HepG2 (cell line): ENCODE data around the gene BPIFA2. TPM values are rescaled to one million over a fixed set of nuclear protein-coding genes. Genes with fewer than 3 reads are reported as not detected.

ENCODE experiments used
- ARID3A ChIP-seq: IDR thresholded peaks from 2 replicates; pipeline ENCODE4 v1.6.1; 2012; ENCODE audit warnings: low read depth, low read length, improper control_type of control experiment
- ELF3 ChIP-seq: IDR thresholded peaks from 2 replicates; pipeline ENCODE4 v1.6.1; 2016; ENCODE audit warnings: missing genetic modification reagents, missing compliant biosample characterization
- FOXJ3 ChIP-seq: sonication (generic); formaldehyde crosslinking; IDR thresholded peaks from 2 replicates; pipeline ENCODE4 v1.4.0; 2020; ENCODE audit warnings: missing genetic modification reagents, mild to moderate bottlenecking, borderline replicate concordance
- HDAC1 ChIP-seq: sonication (generic); formaldehyde crosslinking; IDR thresholded peaks from 2 replicates; pipeline ENCODE4 v1.5.1; 2020; ENCODE audit warnings: mild to moderate bottlenecking, missing genetic modification reagents
- HMG20A ChIP-seq: IDR thresholded peaks from 2 replicates; pipeline ENCODE4 v1.6.1; 2016; ENCODE audit warnings: borderline replicate concordance
- MXI1 ChIP-seq: IDR thresholded peaks from 3 replicates; pipeline ENCODE4 v1.6.1; 2012; ENCODE audit warnings: low read depth, low read length, inconsistent platforms, borderline replicate concordance
- NCOA2 ChIP-seq: sonication (generic); formaldehyde crosslinking; IDR thresholded peaks from 2 replicates; pipeline ENCODE4 v1.8.0; 2022; ENCODE audit warnings: inconsistent platforms
- NR2C2 ChIP-seq: sonication (generic); formaldehyde crosslinking; IDR thresholded peaks from 2 replicates; pipeline ENCODE4 v1.4.0; 2020; ENCODE audit warnings: missing genetic modification reagents, mild to moderate bottlenecking, moderate library complexity, borderline replicate concordance
- RNF219 ChIP-seq: sonication (generic); formaldehyde crosslinking; IDR thresholded peaks from 2 replicates; pipeline ENCODE4 v1.5.0; 2020; ENCODE audit warnings: mild to moderate bottlenecking, missing genetic modification reagents
- SKIL ChIP-seq: sonication (generic); formaldehyde crosslinking; IDR thresholded peaks from 2 replicates; pipeline ENCODE4 v1.8.0; 2022; ENCODE audit warnings: missing genetic modification reagents, mild to moderate bottlenecking, moderate library complexity, borderline replicate concordance
- SOX5 ChIP-seq: IDR thresholded peaks from 2 replicates; pipeline ENCODE4 v1.6.1; 2016; ENCODE audit warnings: borderline replicate concordance
- ZBTB34 ChIP-seq: sonication (generic); formaldehyde crosslinking; IDR thresholded peaks from 2 replicates; pipeline ENCODE4 v1.8.0; 2022; ENCODE audit warnings: mild to moderate bottlenecking, missing genetic modification reagents
- ZGPAT ChIP-seq: IDR thresholded peaks from 2 replicates; pipeline ENCODE4 v1.6.1; 2016; ENCODE audit warnings: mild to moderate bottlenecking
- ZNF510 ChIP-seq: sonication (generic); formaldehyde crosslinking; IDR thresholded peaks from 2 replicates; pipeline ENCODE4 v1.4.0; 2020; ENCODE audit warnings: low read depth, mild to moderate bottlenecking, missing genetic modification reagents
- ZNF567 ChIP-seq: sonication (generic); formaldehyde crosslinking; IDR thresholded peaks from 2 replicates; pipeline ENCODE4 v1.8.1; 2023; ENCODE audit warnings: mild to moderate bottlenecking, missing genetic modification reagents, borderline replicate concordance
- ZNF747 ChIP-seq: sonication (generic); formaldehyde crosslinking; IDR thresholded peaks from 2 replicates; pipeline ENCODE4 v1.8.1; 2023; ENCODE audit warnings: missing genetic modification reagents, mild to moderate bottlenecking, borderline replicate concordance
- ZNF800 ChIP-seq: sonication (generic); formaldehyde crosslinking; IDR thresholded peaks from 2 replicates; pipeline ENCODE4 v1.4.0; 2020; ENCODE audit warnings: missing genetic modification reagents
- polyA plus RNA-seq, 8 experiments: library from polyadenylated mRNA; depleted of rRNA in 3 of 8; stranded (reverse) in 7 of 8; unstranded in 1 of 8; fragments of >200 nt; fragmentation: Illumina TruSeq in 4 of 8; extraction: Trizol in 4 of 8; gene quantifications; 2 replicates each; pipeline versions ENCODE4 v1.2.1 to v1.2.3, GENCODE V29; 2011 to 2016; ENCODE audit warnings: low read depth in 4 of 8, missing spikeins in 1 of 8, mixed read lengths in 1 of 8; ENCODE audit not compliant: insufficient read depth in 1 of 8
- total RNA-seq, 5 experiments: library from RNA; depleted of rRNA; stranded (reverse); fragments of >200 nt; fragmentation: Illumina TruSeq; extraction: Trizol; gene quantifications; 2 replicates each; pipeline ENCODE4 v1.2.3, GENCODE V29; 2016; ENCODE audit warnings: low read depth in 1 of 5

Gene BPIFA2
- total and polyA plus RNA-seq, 2 of the 13 experiments (the other 11 are each of a cell fraction or from before 2014, with no cell fraction given) = not detected

GRCh38 chr20:33127422-33128097 lies 40.4 kb upstream of the BPIFA2 start (continued):
- peak; percentile 79 for TF ChIP-seq ZGPAT (CRISPR knock-in tag)
- no peak for TF ChIP-seq SKIL
- TF ChIP-seq SOX5 (CRISPR knock-in tag) = peak; percentile 92
- peak; percentile 83 for TF ChIP-seq ARID3A
- no peak for TF ChIP-seq ZNF747 (CRISPR knock-in tag)
- no peak for TF ChIP-seq ZNF567 (CRISPR knock-in tag)
- no peak for TF ChIP-seq MXI1
- TF ChIP-seq ZNF800 (CRISPR knock-in tag) = 0 out of 2 replicates have a peak, but pooled peaks have one; percentile 30
- peak; percentile 59; the same call in 1 of the 2 replicates for TF ChIP-seq HMG20A (CRISPR knock-in tag)
- TF ChIP-seq ZBTB34 (CRISPR knock-in tag) = peak; percentile 89
- TF ChIP-seq HDAC1 (CRISPR knock-in tag) = 0 out of 2 replicates have a peak, but pooled peaks have one; percentile 16
- peak; percentile 55 for TF ChIP-seq ELF3 (CRISPR knock-in tag)
- peak; percentile 30; the same call in 1 of the 2 replicates for TF ChIP-seq NR2C2 (CRISPR knock-in tag)
- TF ChIP-seq RNF219 (CRISPR knock-in tag) = no peak
- TF ChIP-seq ZNF510 (CRISPR knock-in tag) = no peak
- peak; percentile 87 for TF ChIP-seq NCOA2
- TF ChIP-seq FOXJ3 = peak; percentile 83; the same call in 1 of the 2 replicates
